Body of pancreas (tissue), 4 donors: ENCODE data around the gene MADCAM1.

Experiments
- POLR2A ChIP-seq, 3 donors: fragments of 450-650 bp; IDR thresholded peaks; one replicate each; pipeline ENCODE4 v1.6.1; 2016; ENCODE audit warnings: antibody characterized with exemption in 3 of 3, mild to moderate bottlenecking in 2 of 3
- TF ChIP-seq, protein P1 (sequence below), 7 experiments: fragments of 450-650 bp in 4 of 7; fragments of 200-600 bp in 3 of 7; sonication (generic) in 3 of 7; IDR thresholded peaks; one replicate each; pipeline ENCODE4 v1.5.1; 2016 to 2019; ENCODE audit warnings: antibody characterized with exemption in 7 of 7

DNA sequence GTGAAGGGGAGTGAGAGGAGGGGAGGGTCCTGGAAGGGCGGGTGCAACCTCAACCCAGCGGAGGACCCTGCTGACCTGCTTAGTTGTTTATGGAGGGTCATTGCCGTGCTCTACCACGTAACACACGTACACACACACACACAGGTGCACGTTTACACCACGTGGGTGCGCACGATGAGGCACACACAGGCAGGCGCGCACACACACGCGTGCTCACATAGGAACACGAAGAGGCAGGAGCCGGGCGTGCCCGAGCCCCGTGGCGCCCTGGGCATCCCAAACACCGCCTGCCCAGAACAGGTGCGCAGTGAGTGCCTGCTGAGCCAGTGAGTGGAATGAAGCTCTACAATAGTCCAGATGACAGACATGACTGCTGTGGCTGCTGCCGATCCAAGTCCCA, 11.2 kb upstream of the MADCAM1 start:
- TF ChIP-seq, protein P1, sequence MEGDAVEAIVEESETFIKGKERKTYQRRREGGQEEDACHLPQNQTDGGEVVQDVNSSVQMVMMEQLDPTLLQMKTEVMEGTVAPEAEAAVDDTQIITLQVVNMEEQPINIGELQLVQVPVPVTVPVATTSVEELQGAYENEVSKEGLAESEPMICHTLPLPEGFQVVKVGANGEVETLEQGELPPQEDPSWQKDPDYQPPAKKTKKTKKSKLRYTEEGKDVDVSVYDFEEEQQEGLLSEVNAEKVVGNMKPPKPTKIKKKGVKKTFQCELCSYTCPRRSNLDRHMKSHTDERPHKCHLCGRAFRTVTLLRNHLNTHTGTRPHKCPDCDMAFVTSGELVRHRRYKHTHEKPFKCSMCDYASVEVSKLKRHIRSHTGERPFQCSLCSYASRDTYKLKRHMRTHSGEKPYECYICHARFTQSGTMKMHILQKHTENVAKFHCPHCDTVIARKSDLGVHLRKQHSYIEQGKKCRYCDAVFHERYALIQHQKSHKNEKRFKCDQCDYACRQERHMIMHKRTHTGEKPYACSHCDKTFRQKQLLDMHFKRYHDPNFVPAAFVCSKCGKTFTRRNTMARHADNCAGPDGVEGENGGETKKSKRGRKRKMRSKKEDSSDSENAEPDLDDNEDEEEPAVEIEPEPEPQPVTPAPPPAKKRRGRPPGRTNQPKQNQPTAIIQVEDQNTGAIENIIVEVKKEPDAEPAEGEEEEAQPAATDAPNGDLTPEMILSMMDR (IDR thresholded peaks at IDR 0.05): no peak
- no peak for TF ChIP-seq POLR2A (IDR thresholded peaks at IDR 0.05)
